Measurements from ENCODE around the gene COG3.

COG3 gene

DNA sequence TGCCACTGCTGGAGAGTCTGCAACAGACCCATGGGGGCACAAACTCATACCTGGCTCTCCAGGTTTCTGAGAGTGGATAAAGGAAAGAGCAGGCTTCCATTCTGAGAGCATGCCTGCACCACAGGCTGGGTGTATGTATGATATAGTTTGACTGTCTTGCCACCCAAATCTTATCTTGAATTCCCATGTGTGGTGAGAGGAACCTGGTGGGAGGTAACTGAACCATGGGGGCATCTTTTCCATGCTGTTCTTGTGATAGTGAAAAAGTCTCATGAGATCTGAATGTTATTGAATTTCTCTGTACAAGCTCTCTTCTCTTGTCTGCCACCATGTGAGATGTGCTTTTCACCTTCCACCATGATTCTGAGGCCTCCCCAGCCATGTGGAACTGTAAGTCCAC lies 100.6 kb downstream of the COG3 start:
- Histone ChIP-seq H3K4me2 (ENCODE audit: low read depth, low read length) (no peak overlapping the region), H3K9ac (ENCODE audit: low read length) (no peak overlapping the region), H2AFZ (ENCODE audit: low read length) (no peak overlapping the region), H4K20me1 (ENCODE audit: insufficient read depth, low read length) (no peaks in the 10 kb centered on the region), H3K27me3 (replicated peaks; ENCODE audit: insufficient read depth, low read length) (no peaks in the 10 kb centered on the region), H3K4me3 (ENCODE audit: low read length) (no peak overlapping the region), H3K27ac (ENCODE audit: low read length) (no peak overlapping the region), H3F3A (ENCODE audit: insufficient read depth, low read length) (no peaks in the 10 kb centered on the region), H3K4me1 (ENCODE audit: low read length) (no peaks in the 10 kb centered on the region), H3K79me2 (ENCODE audit: low read length) (no peaks in the 10 kb centered on the region), H3K36me3 (replicated peaks; ENCODE audit: insufficient read depth, low read length) (no peaks in the 10 kb centered on the region), H3K9me2 (replicated peaks; ENCODE audit: insufficient read depth, low read length) (no peaks in the 10 kb centered on the region), H3K9me3 (replicated peaks; ENCODE audit: insufficient read depth, low read length) (no peaks in the 10 kb centered on the region)
- DNase-seq: no peak
- TF ChIP-seq, protein P1, sequence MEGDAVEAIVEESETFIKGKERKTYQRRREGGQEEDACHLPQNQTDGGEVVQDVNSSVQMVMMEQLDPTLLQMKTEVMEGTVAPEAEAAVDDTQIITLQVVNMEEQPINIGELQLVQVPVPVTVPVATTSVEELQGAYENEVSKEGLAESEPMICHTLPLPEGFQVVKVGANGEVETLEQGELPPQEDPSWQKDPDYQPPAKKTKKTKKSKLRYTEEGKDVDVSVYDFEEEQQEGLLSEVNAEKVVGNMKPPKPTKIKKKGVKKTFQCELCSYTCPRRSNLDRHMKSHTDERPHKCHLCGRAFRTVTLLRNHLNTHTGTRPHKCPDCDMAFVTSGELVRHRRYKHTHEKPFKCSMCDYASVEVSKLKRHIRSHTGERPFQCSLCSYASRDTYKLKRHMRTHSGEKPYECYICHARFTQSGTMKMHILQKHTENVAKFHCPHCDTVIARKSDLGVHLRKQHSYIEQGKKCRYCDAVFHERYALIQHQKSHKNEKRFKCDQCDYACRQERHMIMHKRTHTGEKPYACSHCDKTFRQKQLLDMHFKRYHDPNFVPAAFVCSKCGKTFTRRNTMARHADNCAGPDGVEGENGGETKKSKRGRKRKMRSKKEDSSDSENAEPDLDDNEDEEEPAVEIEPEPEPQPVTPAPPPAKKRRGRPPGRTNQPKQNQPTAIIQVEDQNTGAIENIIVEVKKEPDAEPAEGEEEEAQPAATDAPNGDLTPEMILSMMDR (IDR thresholded peaks at IDR 0.05; ENCODE audit: low read length): no peak
- TF ChIP-seq EZH2phosphoT487 (IDR thresholded peaks at IDR 0.05; ENCODE audit: low read length): no peak
- TF ChIP-seq EZH2 (optimal IDR thresholded peaks at IDR 0.05; ENCODE audit: low read depth, low read length): no peak

DNA sequence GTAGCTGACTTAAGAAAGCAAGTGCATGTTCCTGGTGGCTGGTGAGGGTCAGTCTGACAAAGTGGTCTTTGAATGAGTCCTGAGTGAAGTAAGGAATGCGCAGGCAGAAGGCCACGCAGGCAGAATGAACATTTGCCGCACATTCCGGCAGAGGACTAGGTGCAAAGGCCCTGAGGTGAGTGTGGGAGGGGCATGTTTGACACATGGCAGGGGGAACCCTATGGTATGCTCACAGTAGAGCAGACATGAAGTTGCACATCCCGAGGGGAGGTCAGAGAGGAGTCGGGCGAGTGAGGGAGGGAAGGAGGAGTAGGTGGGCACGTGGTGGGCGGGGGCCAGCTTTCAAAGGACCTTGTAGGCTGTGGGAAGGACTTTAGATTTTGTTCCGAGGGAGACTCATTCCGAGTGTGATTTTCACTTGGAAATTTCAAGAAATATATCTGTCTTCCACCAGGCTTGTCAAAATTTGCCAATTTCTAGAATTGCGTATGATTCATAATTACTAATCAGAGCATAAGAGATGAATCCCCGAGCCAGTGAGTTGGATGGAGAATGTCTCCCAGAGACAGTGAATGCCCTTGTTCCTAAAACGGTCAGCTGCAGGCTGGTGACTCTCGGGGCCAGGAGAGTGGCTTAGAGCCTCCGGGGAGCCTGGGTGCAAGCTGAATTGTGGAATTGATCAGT lies 110.5 kb downstream of the COG3 start:
- H3K27me3 ChIP-seq (replicated peaks; ENCODE audit: insufficient read depth, low read length): no peaks in the 10 kb centered on the region
- no peaks in the 10 kb centered on the region for H3K36me3 ChIP-seq (replicated peaks; ENCODE audit: insufficient read depth, low read length)
- H3K9me2 ChIP-seq (replicated peaks; ENCODE audit: insufficient read depth, low read length): no peaks in the 10 kb centered on the region
- H3K27ac ChIP-seq (ENCODE audit: low read length): no peak overlapping the region
- H3F3A ChIP-seq (ENCODE audit: insufficient read depth, low read length): no peaks in the 10 kb centered on the region
- no peaks in the 10 kb centered on the region for H3K79me2 ChIP-seq (ENCODE audit: low read length)
- no peak overlapping the region for H2AFZ ChIP-seq (ENCODE audit: low read length)
- H3K4me1 ChIP-seq (ENCODE audit: low read length): no peaks in the 10 kb centered on the region
- H3K4me3 ChIP-seq (ENCODE audit: low read length): no peak overlapping the region
- no peak for TF ChIP-seq EZH2phosphoT487 (IDR thresholded peaks at IDR 0.05; ENCODE audit: low read length)
- TF ChIP-seq, protein P1 (IDR thresholded peaks at IDR 0.05; ENCODE audit: low read length): no peak
- no peak overlapping the region for H3K4me2 ChIP-seq (ENCODE audit: low read depth, low read length)
- no peaks in the 10 kb centered on the region for H3K9me3 ChIP-seq (replicated peaks; ENCODE audit: insufficient read depth, low read length)
- no peaks in the 10 kb centered on the region for H4K20me1 ChIP-seq (ENCODE audit: insufficient read depth, low read length)
- H3K9ac ChIP-seq (ENCODE audit: low read length): no peak overlapping the region
- no peak for DNase-seq

DNA sequence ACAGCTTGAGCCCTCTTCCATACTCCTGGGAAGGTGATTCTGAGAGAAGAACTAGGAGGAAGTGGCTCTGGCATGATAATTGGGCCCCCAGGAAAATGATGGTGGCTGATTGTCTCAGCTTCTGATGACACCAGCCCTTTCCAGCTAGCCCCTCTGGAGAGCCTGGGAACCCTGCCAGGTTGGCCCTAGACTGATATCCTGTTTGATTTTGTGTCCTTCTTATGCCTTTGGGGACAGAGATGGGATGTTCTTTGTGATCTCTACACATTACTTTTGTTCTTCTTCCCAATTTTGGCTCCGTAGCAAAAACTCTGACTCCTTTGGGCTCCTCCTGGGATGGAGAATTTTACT lies 111.1 kb downstream of the COG3 start:
- Histone ChIP-seq H3K9me2 (replicated peaks; ENCODE audit: insufficient read depth, low read length) (no peaks in the 10 kb centered on the region), H3K36me3 (replicated peaks; ENCODE audit: insufficient read depth, low read length) (no peaks in the 10 kb centered on the region), H4K20me1 (ENCODE audit: insufficient read depth, low read length) (no peaks in the 10 kb centered on the region), H3K4me3 (ENCODE audit: low read length) (no peak overlapping the region), H3K9ac (ENCODE audit: low read length) (no peak overlapping the region), H3K4me2 (ENCODE audit: low read depth, low read length) (no peak overlapping the region), H3K9me3 (replicated peaks; ENCODE audit: insufficient read depth, low read length) (no peaks in the 10 kb centered on the region), H3K27me3 (replicated peaks; ENCODE audit: insufficient read depth, low read length) (no peaks in the 10 kb centered on the region), H3K79me2 (ENCODE audit: low read length) (no peaks in the 10 kb centered on the region), H3K27ac (ENCODE audit: low read length) (no peak overlapping the region), H3K4me1 (ENCODE audit: low read length) (no peaks in the 10 kb centered on the region), H2AFZ (ENCODE audit: low read length) (no peak overlapping the region), H3F3A (ENCODE audit: insufficient read depth, low read length) (no peaks in the 10 kb centered on the region)
- no peak for DNase-seq
- no peak for TF ChIP-seq EZH2phosphoT487 (IDR thresholded peaks at IDR 0.05; ENCODE audit: low read length)
- TF ChIP-seq, protein P1 (IDR thresholded peaks at IDR 0.05; ENCODE audit: low read length): no peak
- TF ChIP-seq EZH2 (optimal IDR thresholded peaks at IDR 0.05; ENCODE audit: low read depth, low read length): no peak

Data from MM.1S (cell line).